ENCODE results near the gene NUMA1. TPM values are rescaled to one million over a fixed set of nuclear protein-coding genes. Genes with fewer than 3 reads are reported as not detected.

NUMA1 gene
- total and polyA plus RNA-seq, 4 donors: 19.5 to 93.2 (median 42.1) TPM

DNA sequence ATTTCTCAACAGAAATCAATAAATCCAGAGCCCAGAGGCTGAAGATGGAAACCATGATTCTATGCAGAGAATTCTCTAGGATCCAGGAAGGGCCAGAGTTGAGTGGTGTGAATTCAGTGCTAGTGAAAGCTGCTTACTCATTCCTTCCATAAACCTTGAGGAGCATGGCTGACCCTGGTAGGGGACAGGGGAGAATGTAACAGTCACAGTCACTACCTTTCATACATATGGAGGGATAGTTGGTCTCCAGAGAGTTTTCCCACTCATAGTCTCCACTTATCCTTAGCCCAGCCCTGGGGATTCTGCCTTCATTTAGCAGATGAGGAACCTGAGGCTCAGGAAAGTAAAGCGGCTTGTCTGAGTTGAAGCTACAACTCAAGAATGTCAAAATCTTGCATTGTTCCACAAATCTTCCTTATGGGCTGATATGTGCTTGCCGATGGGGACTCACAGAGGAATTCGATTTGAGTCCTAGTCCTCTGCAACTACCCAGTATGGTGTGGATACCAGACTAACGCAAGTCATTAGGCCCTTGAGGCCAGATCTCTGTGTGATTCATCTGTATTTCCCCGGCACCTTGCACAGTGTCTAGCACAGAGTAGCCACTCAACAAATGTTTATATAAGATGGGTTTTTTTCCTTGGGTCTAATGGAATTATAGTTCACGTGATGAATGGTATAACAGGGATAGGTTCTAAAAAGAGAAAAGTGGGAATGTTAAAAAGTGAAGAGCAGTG is 35.8 kb upstream of the NUMA1 start:
- WGBS: 94% methylated on average over 6 of the region's 6 CpGs
- H3K4me1 ChIP-seq (ENCODE audit: control insufficient read depth in 4 of 4, insufficient read depth in 4 of 4, low read length in 3 of 4): peaks cover 0 to 12% (median 7%) of the 10 kb centered on the region in 4 donors
- H3K4me3 ChIP-seq (ENCODE audit: low read depth in 1 of 3, low read length in 3 of 3): no peak overlapping the region
- no peak overlapping the region for H3K27ac ChIP-seq (ENCODE audit: low read depth in 1 of 2, low read length in 2 of 2)
- TF ChIP-seq, protein P1, sequence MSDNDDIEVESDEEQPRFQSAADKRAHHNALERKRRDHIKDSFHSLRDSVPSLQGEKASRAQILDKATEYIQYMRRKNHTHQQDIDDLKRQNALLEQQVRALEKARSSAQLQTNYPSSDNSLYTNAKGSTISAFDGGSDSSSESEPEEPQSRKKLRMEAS (IDR thresholded peaks at IDR 0.05): no peak
- TF ChIP-seq FOXA1 (IDR thresholded peaks at IDR 0.05) (no peak), YY1 (IDR thresholded peaks at IDR 0.05) (no peak), RAD21 (IDR thresholded peaks at IDR 0.05) (no peak), EGR1 (IDR thresholded peaks at IDR 0.05; ENCODE audit: low read depth in 2 of 2) (no peak), JUND (IDR thresholded peaks at IDR 0.05) (no peak), RXRA (IDR thresholded peaks at IDR 0.05) (no peak), TAF1 (conservative IDR thresholded peaks at IDR 0.05) (no peak), HNF4G (IDR thresholded peaks at IDR 0.05) (no peak), SP1 (IDR thresholded peaks at IDR 0.05) (no peak), GABPA (IDR thresholded peaks at IDR 0.05 in 1 of 2, conservative IDR thresholded peaks at IDR 0.05 in 1 of 2) (no peak), FOXA2 (IDR thresholded peaks at IDR 0.05) (no peak), HNF4A (conservative IDR thresholded peaks at IDR 0.05) (no peak), NR2F2 (IDR thresholded peaks at IDR 0.05) (no peak)
- TF ChIP-seq, protein P2, sequence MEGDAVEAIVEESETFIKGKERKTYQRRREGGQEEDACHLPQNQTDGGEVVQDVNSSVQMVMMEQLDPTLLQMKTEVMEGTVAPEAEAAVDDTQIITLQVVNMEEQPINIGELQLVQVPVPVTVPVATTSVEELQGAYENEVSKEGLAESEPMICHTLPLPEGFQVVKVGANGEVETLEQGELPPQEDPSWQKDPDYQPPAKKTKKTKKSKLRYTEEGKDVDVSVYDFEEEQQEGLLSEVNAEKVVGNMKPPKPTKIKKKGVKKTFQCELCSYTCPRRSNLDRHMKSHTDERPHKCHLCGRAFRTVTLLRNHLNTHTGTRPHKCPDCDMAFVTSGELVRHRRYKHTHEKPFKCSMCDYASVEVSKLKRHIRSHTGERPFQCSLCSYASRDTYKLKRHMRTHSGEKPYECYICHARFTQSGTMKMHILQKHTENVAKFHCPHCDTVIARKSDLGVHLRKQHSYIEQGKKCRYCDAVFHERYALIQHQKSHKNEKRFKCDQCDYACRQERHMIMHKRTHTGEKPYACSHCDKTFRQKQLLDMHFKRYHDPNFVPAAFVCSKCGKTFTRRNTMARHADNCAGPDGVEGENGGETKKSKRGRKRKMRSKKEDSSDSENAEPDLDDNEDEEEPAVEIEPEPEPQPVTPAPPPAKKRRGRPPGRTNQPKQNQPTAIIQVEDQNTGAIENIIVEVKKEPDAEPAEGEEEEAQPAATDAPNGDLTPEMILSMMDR (IDR thresholded peaks at IDR 0.05; ENCODE audit: low read depth, low read length, missing input control): no peak
- TF ChIP-seq, protein P3, sequence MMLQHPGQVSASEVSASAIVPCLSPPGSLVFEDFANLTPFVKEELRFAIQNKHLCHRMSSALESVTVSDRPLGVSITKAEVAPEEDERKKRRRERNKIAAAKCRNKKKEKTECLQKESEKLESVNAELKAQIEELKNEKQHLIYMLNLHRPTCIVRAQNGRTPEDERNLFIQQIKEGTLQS (IDR thresholded peaks at IDR 0.05): no peak
- TF ChIP-seq, protein P4, sequence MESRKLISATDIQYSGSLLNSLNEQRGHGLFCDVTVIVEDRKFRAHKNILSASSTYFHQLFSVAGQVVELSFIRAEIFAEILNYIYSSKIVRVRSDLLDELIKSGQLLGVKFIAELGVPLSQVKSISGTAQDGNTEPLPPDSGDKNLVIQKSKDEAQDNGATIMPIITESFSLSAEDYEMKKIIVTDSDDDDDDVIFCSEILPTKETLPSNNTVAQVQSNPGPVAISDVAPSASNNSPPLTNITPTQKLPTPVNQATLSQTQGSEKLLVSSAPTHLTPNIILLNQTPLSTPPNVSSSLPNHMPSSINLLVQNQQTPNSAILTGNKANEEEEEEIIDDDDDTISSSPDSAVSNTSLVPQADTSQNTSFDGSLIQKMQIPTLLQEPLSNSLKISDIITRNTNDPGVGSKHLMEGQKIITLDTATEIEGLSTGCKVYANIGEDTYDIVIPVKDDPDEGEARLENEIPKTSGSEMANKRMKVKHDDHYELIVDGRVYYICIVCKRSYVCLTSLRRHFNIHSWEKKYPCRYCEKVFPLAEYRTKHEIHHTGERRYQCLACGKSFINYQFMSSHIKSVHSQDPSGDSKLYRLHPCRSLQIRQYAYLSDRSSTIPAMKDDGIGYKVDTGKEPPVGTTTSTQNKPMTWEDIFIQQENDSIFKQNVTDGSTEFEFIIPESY (IDR thresholded peaks at IDR 0.05): no peak
- H3K36me3 ChIP-seq (ENCODE audit: control insufficient read depth in 4 of 4, insufficient read depth in 3 of 4, low read depth in 1 of 4, low read length in 3 of 4): no peaks in the 10 kb centered on the region
- H3K9ac ChIP-seq (ENCODE audit: low read depth in 1 of 2, low read length in 2 of 2): no peak overlapping the region
- H3K27me3 ChIP-seq (ENCODE audit: control insufficient read depth in 4 of 4, insufficient read depth in 4 of 4, low read length in 3 of 4): no peaks in the 10 kb centered on the region
- no peaks in the 10 kb centered on the region for H3K9me3 ChIP-seq (ENCODE audit: control insufficient read depth in 4 of 4, low read length in 3 of 4)
- DNase-seq (ENCODE audit: low spot score): no peak

DNA sequence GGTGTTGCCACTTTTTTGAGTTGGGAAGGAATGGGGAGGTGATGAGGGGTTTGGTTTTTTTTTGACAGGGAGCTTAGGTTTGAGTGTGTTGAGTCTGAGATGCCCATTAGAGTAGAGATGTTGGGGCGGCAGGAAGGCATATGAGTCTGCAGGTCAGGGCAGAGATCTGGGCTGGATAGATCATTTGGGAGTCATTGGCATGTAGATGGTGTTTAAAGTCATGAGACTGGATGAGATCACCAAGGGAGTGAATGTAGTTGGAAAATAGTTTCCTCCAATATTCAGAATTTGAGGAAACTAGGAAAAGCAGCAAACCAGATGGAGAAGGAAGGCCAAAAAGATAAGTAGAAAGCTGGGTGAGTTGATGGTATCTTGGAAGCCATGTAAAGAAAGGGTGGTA is 34.2 kb upstream of the NUMA1 start:
- no peak for DNase-seq (ENCODE audit: low spot score)
- Histone ChIP-seq H3K4me1 (ENCODE audit: control insufficient read depth in 4 of 4, insufficient read depth in 4 of 4, low read length in 3 of 4) (peaks cover 0 to 12% (median 8%) of the 10 kb centered on the region in 4 donors), H3K4me3 (ENCODE audit: low read depth in 1 of 3, low read length in 3 of 3) (no peak overlapping the region), H3K9me3 (ENCODE audit: control insufficient read depth in 4 of 4, low read length in 3 of 4) (no peaks in the 10 kb centered on the region), H3K27me3 (ENCODE audit: control insufficient read depth in 4 of 4, insufficient read depth in 4 of 4, low read length in 3 of 4) (no peaks in the 10 kb centered on the region), H3K27ac (ENCODE audit: low read depth in 1 of 2, low read length in 2 of 2) (no peak overlapping the region), H3K36me3 (ENCODE audit: control insufficient read depth in 4 of 4, insufficient read depth in 3 of 4, low read depth in 1 of 4, low read length in 3 of 4) (no peaks in the 10 kb centered on the region), H3K9ac (ENCODE audit: low read depth in 1 of 2, low read length in 2 of 2) (no peak overlapping the region)
- TF ChIP-seq HNF4G (IDR thresholded peaks at IDR 0.05): no peak
- no peak for TF ChIP-seq FOXA2 (IDR thresholded peaks at IDR 0.05)
- TF ChIP-seq, protein P3 (IDR thresholded peaks at IDR 0.05): no peak
- TF ChIP-seq TAF1 (conservative IDR thresholded peaks at IDR 0.05): no peak
- TF ChIP-seq, protein P1 (IDR thresholded peaks at IDR 0.05): no peak
- no peak for TF ChIP-seq NR2F2 (IDR thresholded peaks at IDR 0.05)
- TF ChIP-seq YY1 (IDR thresholded peaks at IDR 0.05): no peak
- no peak for TF ChIP-seq HNF4A (conservative IDR thresholded peaks at IDR 0.05)
- no peak for TF ChIP-seq RAD21 (IDR thresholded peaks at IDR 0.05)
- no peak for TF ChIP-seq JUND (IDR thresholded peaks at IDR 0.05)
- TF ChIP-seq FOXA1 (IDR thresholded peaks at IDR 0.05): no peak
- no peak for TF ChIP-seq GABPA (IDR thresholded peaks at IDR 0.05 in 1 of 2, conservative IDR thresholded peaks at IDR 0.05 in 1 of 2)
- 94% methylated on average over 1 of the region's 1 CpG for WGBS

All from liver (tissue), 9 donors.